ENCODE data around the gene TNIP2. TPM values are rescaled to one million over a fixed set of nuclear protein-coding genes. Genes with fewer than 3 reads are reported as not detected.
"Not testable (repeated sequence)": the region's sequence is repeated elsewhere in the genome, so short reads cannot be mapped to it uniquely, and the experiment has no call there.

Gene TNIP2
- total RNA-seq, 1 donor from 2014 or later: 47.0 TPM

DNA sequence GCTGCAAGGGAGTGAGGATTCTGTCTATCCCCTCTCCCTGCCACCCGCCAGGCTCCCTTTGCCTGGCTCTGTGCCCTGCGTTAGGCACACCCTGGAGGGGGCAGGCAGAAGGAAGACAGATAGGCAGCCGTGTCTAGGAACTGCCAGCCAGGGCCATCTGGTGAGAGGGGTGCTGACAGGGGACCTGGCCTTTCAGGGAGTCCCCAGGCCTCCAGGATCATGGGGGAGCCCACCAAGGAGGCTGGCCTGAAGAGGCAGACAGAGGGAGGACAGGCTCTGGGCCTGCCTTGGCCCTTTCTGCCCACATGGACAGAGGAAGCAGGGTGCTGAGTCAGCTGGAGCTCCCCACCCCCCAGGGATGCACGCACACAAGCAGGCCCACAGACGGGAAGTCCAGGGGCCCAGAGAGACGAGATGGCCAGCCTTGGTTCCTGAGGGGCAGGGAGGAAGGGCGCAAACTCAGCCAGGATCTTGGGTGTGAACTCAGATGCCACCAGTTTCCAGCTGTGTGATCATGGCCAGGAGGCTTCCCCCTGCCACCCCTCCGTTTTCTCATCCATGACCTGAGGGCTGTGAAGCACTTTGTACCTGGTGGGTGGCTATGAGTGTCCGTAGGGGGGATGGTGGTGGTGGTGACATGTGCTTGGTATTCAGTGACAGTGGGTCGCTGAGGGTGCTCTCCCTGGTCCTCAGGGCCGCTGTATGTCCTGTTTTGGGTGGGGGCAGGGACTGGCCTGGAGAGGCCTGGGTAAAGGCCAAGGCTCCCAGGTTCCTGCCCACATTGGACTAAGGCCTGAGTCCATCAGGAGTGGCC is 38.6 kb upstream of the TNIP2 start:
- intact Hi-C loops (cut with micrococcal nuclease): loop anchor here (5.0 kb wide), 1 partner anchor 32 kb away; no protein-coding TSS in a partner anchor

GRCh38 chr4:2793586-2794485 is 37.7 kb upstream of the TNIP2 start:
- intact Hi-C loops (cut with micrococcal nuclease): no loop called here

DNA sequence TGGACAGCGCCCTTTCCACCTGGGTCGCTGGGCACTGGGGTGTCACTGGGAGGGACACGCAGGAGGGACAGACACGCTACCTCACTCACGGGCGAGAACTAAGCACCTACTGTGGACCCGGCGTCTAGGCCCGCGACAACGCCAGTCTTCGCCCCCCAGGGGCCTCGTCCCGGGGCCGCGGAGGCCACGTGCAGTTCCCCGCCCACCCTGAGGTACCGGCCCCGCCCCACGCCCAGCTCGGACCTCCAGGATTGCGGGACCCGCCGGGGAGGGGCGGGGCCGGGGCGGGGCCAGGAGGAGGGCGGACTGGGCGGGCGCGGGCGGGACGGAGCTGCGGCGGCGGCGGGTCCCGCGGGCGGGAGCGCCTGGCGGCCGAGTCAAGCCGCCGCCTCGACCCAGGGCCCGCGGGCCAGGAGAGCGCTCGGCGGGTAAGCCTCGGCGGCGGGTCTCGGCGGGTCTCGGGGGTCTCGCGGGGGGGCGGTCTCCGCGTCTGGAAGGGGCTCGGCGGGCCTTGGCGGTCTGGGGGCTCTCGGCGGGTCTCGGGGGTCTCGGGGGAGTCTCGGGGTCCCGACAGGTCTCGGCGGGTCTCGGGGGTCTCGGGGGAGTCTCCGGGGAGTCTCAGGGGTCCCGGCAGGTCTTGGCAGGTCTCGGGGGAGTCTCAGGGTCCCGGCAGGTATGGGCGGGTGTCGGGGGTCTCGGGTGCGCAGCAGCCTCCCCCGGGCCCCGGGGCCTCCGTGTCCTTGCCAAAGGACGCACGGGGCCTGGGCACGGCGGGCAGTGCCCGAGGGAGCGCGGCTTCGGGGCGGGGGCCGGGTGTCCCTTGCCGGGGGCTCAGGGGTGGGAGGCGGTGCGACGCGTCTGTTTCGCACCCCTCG is 36.8 kb upstream of the TNIP2 start, which contains the start of gene SH3BP2:
Gene SH3BP2, plus strand, starts transcription at position 375 of the 875 bp plus-strand sequence. CDS start 27,533 bp downstream, outside the sequence.
- intact Hi-C loops (cut with micrococcal nuclease): no loop called here

DNA sequence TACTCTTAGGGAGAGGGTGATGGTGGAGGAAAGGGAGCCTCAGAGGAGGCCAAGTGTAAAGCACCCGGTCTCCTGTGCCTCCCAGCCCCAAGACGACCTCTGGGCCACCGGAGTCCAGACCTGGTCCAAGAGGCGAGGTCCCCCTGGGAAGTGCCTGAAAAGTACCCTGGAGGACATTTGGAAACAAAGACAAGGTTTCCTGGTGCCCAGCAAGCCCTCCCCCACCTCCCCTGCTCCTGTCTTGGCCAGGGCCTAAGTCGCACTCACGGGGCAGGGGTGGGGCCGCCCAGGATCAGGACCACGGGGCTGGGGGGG is 36.2 kb upstream of the TNIP2 start:
- intact Hi-C loops (cut with micrococcal nuclease): no loop called here

GRCh38 chr4:2791518-2792395 is 35.6 kb upstream of the TNIP2 start:
- intact Hi-C loops (cut with micrococcal nuclease): no loop called here

GRCh38 chr4:2790583-2791517 is 34.7 kb upstream of the TNIP2 start:
- intact Hi-C loops (cut with micrococcal nuclease): no loop called here

- intact Hi-C loops (cut with micrococcal nuclease): no loop called here
Measured at GRCh38 chr4:2789793-2790582, 33.9 kb upstream of the TNIP2 start.

- intact Hi-C loops (cut with micrococcal nuclease): no loop called here
Measured at GRCh38 chr4:2789351-2789750, 33.2 kb upstream of the TNIP2 start.

- intact Hi-C loops (cut with micrococcal nuclease): no loop called here
Measured at GRCh38 chr4:2788532-2789103, 32.5 kb upstream of the TNIP2 start.

GRCh38 chr4:2788101-2788500 is 32.0 kb upstream of the TNIP2 start:
- intact Hi-C loops (cut with micrococcal nuclease): no loop called here

GRCh38 chr4:2787230-2788100 is 31.3 kb upstream of the TNIP2 start:
- intact Hi-C loops (cut with micrococcal nuclease): no loop called here

DNA sequence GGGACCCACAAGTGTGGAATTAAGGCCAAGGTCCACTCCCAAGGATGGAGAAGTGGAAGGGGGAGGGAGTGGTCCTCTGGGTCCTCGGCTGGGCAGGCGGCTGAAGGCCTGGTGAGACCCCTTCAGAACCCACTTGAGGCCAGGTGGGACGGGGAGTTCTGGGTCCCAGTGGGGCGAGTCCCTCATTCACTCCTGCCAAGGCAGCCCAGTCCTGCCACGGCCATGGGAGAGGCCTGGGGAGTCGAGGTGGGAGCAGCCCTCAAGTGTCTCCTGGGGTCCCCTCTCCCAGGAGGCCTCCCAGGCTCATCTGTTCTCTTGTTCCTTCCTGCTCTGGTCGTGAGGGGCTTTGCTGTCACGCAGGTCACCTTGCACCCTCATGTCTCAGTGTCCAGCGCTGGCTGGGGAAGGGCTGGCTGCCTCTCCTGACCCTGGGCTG is 30.7 kb upstream of the TNIP2 start:
- intact Hi-C loops (cut with micrococcal nuclease): no loop called here

DNA sequence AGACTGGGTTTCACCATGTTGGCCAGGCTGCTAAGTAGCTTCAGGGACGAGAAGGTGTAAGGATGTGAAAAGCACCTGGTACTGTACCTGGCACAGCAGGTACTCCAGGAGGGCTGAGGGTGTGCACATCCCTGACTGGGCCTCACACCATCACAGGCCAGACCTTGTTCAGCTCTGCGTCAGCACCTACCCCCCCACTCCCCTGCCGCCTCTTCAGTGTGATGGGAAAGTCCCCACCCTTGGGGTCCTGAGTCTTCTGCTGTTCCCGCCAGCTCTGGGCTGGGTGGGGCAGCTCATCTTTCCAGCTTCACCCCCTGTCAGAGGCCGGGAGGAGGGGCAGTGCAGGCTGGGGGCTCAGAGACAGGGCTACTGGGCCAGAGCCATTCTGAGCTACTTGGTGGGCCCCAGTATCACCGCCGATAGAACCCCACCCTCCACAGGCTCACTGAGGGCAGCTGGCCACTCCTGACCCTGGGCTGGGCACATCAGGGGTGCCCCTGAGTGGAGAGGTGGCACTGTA is 30.1 kb upstream of the TNIP2 start:
- intact Hi-C loops (cut with micrococcal nuclease): no loop called here

DNA sequence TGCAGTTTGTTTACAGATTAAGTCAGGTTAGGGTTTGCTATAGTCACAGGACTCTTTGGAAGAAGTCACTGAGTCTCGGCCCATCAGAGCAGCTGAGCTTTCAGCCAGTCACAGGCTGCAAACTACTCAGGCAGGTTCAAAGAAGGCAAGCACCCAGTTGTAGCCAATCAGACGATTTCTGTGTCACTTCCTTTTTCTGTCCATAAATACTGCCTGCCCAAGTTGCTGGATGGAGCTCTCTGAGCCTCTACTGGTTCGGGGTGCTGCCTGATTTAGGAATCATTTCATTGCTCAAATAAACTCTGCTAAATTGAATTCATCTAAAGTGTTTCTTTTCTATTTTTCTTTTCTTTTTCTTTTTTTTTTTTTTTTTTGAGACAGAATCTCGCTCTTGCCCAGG is 29.5 kb upstream of the TNIP2 start:
- intact Hi-C loops (cut with micrococcal nuclease): no loop called here

DNA sequence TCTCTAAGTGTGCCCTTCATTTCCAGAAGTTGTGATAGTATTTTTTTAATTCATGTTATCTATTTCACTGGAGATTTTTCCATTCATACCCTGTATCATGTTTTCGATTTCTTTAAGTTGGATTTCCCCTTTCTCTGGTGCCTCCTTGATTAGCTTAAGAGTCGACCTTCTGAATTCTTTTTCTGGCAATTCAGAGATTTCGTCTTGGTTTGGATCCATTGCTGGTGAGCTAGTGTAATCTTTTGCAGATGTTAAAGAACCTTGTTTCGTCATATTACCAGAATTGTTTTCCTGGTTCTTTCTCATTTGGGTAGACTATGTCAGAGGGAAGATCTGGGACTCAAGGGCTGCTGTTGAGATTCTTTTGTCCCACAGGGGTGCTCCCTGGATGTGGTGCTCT is 27.7 kb upstream of the TNIP2 start:
- intact Hi-C loops (cut with micrococcal nuclease): no loop called here

GRCh38 chr4:2781911-2782310 is 25.8 kb upstream of the TNIP2 start:
- intact Hi-C loops (cut with micrococcal nuclease): no loop called here

GRCh38 chr4:2780643-2781042 is 24.5 kb upstream of the TNIP2 start:
- intact Hi-C loops (cut with micrococcal nuclease): not testable (repeated sequence)
